ENCODE results near the gene ITPR2.

Gene ITPR2

DNA sequence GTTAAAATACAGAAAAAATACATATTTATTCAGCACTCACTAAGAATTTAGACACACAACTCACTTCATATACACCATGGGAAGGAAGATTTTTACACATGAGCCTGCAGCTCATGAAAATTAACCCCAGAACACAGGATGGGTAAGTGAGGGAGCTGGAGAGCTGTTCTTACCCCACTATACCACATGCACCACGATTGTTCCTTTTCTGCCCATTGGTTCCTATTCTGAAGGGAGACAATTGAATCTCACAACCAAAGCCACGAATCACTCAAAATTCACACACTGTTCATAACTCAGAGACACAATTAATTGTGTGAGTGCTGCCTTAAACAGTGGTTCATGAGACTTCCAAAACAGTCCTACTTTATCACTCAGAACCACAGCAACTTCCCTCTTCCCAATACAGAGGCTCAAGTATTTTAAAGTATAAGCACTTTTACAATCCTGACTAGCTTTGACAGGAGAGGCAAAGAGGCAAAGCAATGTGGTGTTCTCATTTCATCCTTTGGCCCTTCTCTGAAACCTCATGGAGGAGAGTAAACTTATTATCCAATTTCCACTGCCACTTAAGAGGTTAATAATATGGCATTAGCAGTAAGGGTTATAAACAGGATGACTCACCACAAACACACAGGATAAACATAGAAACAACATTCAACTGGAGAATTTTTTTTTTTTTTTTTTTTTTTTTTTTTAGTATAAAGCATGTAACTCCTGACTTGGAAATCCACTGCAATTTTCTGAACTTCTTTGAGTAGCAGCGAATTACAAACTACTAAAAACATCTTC is 59.5 kb downstream of the ITPR2 start:
- no peak for TF ChIP-seq ZNF384 (IDR thresholded peaks at IDR 0.05)
- no peak for TF ChIP-seq NFRKB (IDR thresholded peaks at IDR 0.05)
- no peak for TF ChIP-seq CTBP1 (IDR thresholded peaks at IDR 0.05; ENCODE audit: borderline replicate concordance)
- CTCF ChIA-PET = no interaction called here
- DNase-seq (ENCODE audit: extremely low spot score) = no peak
- POLR2A ChIA-PET = no interaction called here

DNA sequence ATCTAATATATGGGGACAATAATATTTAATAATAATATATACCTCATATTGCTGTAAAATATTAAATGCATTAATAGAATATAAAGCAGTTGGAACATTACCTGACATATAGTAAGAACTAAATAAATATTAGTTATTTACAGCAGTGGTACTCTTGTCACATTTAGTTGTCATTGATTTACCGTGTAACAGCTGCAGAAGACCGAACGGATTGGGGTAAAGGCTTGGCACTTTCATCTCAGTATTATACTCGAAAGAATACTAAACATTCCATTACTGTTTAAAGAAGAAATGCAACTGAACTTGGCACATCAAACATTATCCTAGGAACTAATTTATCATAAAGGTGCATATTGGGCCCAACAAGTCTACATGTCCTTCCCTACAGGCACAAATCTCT is 61.1 kb downstream of the ITPR2 start:
- no peak for TF ChIP-seq TARDBP (IDR thresholded peaks at IDR 0.05)
- TF ChIP-seq LEF1 (IDR thresholded peaks at IDR 0.05; ENCODE audit: borderline replicate concordance) = no peak
- no peak for TF ChIP-seq L3MBTL2 (conservative IDR thresholded peaks at IDR 0.05)
- no peak for TF ChIP-seq SUZ12 (IDR thresholded peaks at IDR 0.05)
- no peak for TF ChIP-seq HDGF (IDR thresholded peaks at IDR 0.05; ENCODE audit: borderline replicate concordance)
- TF ChIP-seq SP1 (IDR thresholded peaks at IDR 0.05) = no peak
- no peak for TF ChIP-seq FOXM1 (IDR thresholded peaks at IDR 0.05; ENCODE audit: borderline replicate concordance)
- no peak for TF ChIP-seq ZNF384 (IDR thresholded peaks at IDR 0.05)
- TF ChIP-seq CTBP1 (IDR thresholded peaks at IDR 0.05; ENCODE audit: borderline replicate concordance) = no peak
- TF ChIP-seq FOXA1 (IDR thresholded peaks at IDR 0.05) = no peak
- ChIA-PET POLR2A (no interaction called here), CTCF (no interaction called here)
- DNase-seq (ENCODE audit: extremely low spot score) = no peak

DNA sequence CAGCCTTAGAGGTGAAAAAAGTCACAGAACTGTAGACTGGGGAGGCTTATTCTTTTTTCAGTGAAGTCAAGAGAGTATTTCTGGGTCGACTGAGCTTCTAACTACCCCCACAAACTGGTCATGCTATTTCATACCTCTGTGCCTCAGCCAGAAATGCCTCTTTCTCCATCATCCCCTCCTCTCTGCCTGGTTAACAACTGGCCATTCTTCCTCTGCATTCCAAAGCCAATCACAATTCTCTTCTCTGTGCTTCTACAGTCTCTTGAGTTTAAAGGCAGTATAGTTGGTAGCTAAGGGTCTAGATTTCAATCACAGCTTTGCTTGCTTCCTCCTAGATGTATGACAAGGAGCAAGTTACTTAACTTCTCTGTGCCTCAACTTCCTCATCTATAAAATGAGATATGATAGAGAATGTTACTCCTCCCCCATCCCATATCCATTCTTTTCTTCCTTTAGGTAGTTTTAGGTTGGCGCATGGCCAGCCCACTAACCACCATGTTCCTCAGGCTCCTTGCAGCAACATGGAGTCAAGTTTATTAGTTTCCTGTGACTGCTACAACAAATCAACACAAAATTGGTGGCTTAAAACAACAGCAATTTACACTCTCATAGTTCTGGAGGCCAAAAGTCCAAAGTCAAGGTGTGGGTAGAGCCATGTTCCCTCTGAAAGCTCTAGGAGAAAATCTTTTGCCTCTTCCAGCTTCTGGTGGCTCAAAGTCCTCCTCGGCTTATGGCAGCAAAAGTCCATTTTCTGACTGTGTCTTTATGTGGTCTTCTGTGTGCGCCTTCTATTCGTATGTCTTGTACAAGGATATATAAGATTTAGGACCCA is 62.5 kb downstream of the ITPR2 start:
- DNase-seq (ENCODE audit: extremely low spot score) = no peak
- ChIA-PET POLR2A (no interaction called here), CTCF (interaction anchor here (0.7 kb wide), 1 partner anchor 18 kb away, joined by 3 read pairs; no protein-coding TSS in a partner anchor)
- TF ChIP-seq SUZ12 (IDR thresholded peaks at IDR 0.05) = no peak
- TF ChIP-seq HDGF (IDR thresholded peaks at IDR 0.05; ENCODE audit: borderline replicate concordance) = no peak
- no peak for TF ChIP-seq L3MBTL2 (conservative IDR thresholded peaks at IDR 0.05)
- TF ChIP-seq LEF1 (IDR thresholded peaks at IDR 0.05; ENCODE audit: borderline replicate concordance) = no peak
- TF ChIP-seq SP1 (IDR thresholded peaks at IDR 0.05) = no peak
- TF ChIP-seq, protein P1, sequence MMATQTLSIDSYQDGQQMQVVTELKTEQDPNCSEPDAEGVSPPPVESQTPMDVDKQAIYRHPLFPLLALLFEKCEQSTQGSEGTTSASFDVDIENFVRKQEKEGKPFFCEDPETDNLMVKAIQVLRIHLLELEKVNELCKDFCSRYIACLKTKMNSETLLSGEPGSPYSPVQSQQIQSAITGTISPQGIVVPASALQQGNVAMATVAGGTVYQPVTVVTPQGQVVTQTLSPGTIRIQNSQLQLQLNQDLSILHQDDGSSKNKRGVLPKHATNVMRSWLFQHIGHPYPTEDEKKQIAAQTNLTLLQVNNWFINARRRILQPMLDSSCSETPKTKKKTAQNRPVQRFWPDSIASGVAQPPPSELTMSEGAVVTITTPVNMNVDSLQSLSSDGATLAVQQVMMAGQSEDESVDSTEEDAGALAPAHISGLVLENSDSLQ (IDR thresholded peaks at IDR 0.05) = no peak
- TF ChIP-seq NFRKB (IDR thresholded peaks at IDR 0.05) = no peak
- TF ChIP-seq ARNT (IDR thresholded peaks at IDR 0.05) = no peak
- TF ChIP-seq FOXA1 (IDR thresholded peaks at IDR 0.05) = no peak

DNA sequence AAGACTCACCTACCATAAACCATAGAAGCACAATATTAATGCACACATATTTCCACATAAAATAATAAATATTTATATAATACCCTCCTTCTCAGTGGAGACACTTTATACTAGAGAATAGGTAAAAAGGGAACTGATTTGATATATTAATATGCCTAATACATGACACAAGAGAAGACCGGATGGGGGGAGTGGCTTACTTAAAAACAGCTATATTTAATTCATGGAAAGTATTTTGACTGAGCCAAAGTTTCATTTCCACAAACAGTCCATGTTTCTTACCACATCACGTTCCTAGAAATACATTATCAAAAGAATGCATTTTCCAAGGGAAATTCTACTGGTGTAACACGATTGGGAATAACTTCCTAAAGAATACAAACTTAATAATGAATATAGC is 63.4 kb downstream of the ITPR2 start:
- no peak for TF ChIP-seq HDGF (IDR thresholded peaks at IDR 0.05; ENCODE audit: borderline replicate concordance)
- TF ChIP-seq ZNF384 (IDR thresholded peaks at IDR 0.05) = no peak
- no peak for TF ChIP-seq FOXA1 (IDR thresholded peaks at IDR 0.05)
- no peak for TF ChIP-seq ELF4 (IDR thresholded peaks at IDR 0.05)
- no peak for TF ChIP-seq L3MBTL2 (conservative IDR thresholded peaks at IDR 0.05)
- no peak for TF ChIP-seq ARNT (IDR thresholded peaks at IDR 0.05)
- no peak for TF ChIP-seq BHLHE40 (IDR thresholded peaks at IDR 0.05; ENCODE audit: borderline replicate concordance)
- ChIA-PET CTCF (interaction anchor here (0.7 kb wide), 1 partner anchor 17 kb away, joined by 3 read pairs; no protein-coding TSS in a partner anchor), POLR2A (no interaction called here)
- no peak for DNase-seq (ENCODE audit: extremely low spot score)

DNA sequence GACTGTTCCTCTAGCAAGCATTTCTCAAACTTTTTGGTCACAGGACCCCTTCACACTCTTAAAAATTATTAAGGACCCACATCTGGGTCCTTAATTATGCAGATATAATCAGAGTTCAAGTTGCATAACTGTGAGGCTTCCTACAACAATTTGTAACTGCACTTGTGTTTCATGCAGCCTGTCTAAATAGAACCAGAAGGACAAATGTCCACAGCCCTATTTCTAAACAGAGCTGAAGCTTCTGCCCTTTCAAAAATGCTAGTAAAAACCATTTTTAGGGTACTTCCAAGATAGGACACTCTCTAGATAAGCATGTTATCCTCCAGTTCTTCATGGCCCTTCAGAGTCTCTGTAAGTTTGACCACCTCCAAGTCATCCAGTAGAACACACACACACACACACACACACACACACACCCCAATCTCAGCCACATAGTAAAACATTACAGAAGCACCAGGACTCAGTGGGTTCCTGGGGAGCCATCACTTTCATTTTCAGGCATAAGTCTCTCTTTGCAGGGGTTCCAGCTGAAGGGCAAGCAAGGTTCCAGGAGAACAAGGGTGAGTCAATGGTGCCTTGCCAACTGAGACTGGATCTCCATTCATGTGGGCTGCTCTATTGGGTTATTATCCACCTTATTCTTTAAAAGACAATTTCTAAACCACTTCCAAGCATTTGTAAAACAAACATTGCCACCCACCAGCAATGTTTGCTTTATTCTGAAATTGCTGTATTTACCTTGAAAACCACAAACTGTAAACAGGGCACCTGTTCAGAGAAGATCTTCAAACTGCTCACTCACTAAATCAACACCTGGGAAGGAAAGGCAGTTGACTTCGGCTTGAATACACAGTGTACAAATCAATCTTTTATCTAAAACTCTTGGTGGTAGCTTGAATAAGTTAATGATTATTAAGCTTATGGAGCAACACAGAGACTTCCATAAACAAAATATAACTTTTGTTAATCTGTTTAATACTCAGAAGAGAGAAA is 64.1 kb downstream of the ITPR2 start:
- CTCF ChIA-PET = no interaction called here
- POLR2A ChIA-PET = no interaction called here
- no peak for TF ChIP-seq BHLHE40 (IDR thresholded peaks at IDR 0.05; ENCODE audit: borderline replicate concordance)
- no peak for TF ChIP-seq ZNF384 (IDR thresholded peaks at IDR 0.05)
- no peak for TF ChIP-seq NFRKB (IDR thresholded peaks at IDR 0.05)
- no peak for TF ChIP-seq FOXM1 (IDR thresholded peaks at IDR 0.05; ENCODE audit: borderline replicate concordance)
- TF ChIP-seq, protein P1 (IDR thresholded peaks at IDR 0.05) = no peak
- DNase-seq (ENCODE audit: extremely low spot score) = no peak

DNA sequence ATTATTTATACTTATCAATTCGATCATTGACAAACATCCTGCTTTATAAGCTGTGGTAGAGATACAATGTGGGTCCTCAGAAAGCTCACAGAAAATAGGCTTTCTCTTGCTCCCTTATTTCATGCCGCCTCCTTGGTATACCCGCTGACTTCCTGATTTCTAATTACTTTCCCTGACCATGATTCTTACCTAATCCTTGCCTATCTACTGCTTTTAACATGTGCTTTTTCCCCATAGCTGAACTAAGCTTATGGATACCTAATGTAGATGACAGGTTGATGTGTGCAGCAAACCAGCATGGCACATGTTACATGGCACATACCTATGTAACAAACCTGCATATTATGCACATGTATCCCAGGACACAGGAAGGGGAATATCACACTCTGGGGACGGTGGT is 65.1 kb downstream of the ITPR2 start:
- CTCF ChIA-PET = no interaction called here
- no peak for TF ChIP-seq ARNT (IDR thresholded peaks at IDR 0.05)
- TF ChIP-seq NFRKB (IDR thresholded peaks at IDR 0.05) = no peak
- TF ChIP-seq LEF1 (IDR thresholded peaks at IDR 0.05; ENCODE audit: borderline replicate concordance) = no peak
- no peak for TF ChIP-seq FOXM1 (IDR thresholded peaks at IDR 0.05; ENCODE audit: borderline replicate concordance)
- TF ChIP-seq L3MBTL2 (conservative IDR thresholded peaks at IDR 0.05) = no peak
- no peak for TF ChIP-seq FOXA1 (IDR thresholded peaks at IDR 0.05)
- TF ChIP-seq, protein P1 (IDR thresholded peaks at IDR 0.05) = no peak
- no peak for TF ChIP-seq TARDBP (IDR thresholded peaks at IDR 0.05)
- no peak for TF ChIP-seq FOXK2 (IDR thresholded peaks at IDR 0.05)
- no peak for TF ChIP-seq ZNF384 (IDR thresholded peaks at IDR 0.05)
- no peak for TF ChIP-seq SP1 (IDR thresholded peaks at IDR 0.05)
- TF ChIP-seq BHLHE40 (IDR thresholded peaks at IDR 0.05; ENCODE audit: borderline replicate concordance) = no peak
- TF ChIP-seq HDGF (IDR thresholded peaks at IDR 0.05; ENCODE audit: borderline replicate concordance) = no peak
- no peak for TF ChIP-seq ELF4 (IDR thresholded peaks at IDR 0.05)
- POLR2A ChIA-PET = no interaction called here
- DNase-seq (ENCODE audit: extremely low spot score) = no peak
